Psoas muscle (tissue), 8 donors: ENCODE data around the gene LINGO1. TPM values are rescaled to one million over a fixed set of nuclear protein-coding genes. Genes with fewer than 3 reads are reported as not detected.

ENCODE experiments used
- ATAC-seq, 4 donors: fragments of 200-7000 bp; cut with Tn5 transposase; one replicate each; pipeline ENCODE4 v1.9.1; 2020; ENCODE audit warnings: moderate library complexity in 3 of 4, mild to moderate bottlenecking in 2 of 4
- DNase-seq, 2 donors: peaks; one replicate each; pipeline ENCODE4 v3.0.0-alpha.2; 2020
- H3K27ac ChIP-seq: fragments of 200-600 bp; one replicate; pipeline ENCODE4 v1.8.0; 2022
- H3K27me3 ChIP-seq, 3 donors: fragments of 200-600 bp in 1 of 3; one replicate each; pipeline versions ENCODE4 v1.6.1 to v1.8.0; 2013 to 2022; ENCODE audit warnings: low read length in 2 of 3, mild to moderate bottlenecking in 2 of 3, moderate library complexity in 1 of 3; ENCODE audit not compliant: insufficient read depth in 3 of 3
- H3K36me3 ChIP-seq, 2 donors: fragments of 200-600 bp in 1 of 2; one replicate each; pipeline versions ENCODE4 v1.6.1 to v1.8.0; 2013 to 2022; ENCODE audit warnings: low read depth in 1 of 2, mild to moderate bottlenecking in 1 of 2, moderate library complexity in 1 of 2; ENCODE audit not compliant: insufficient read depth in 1 of 2
- H3K4me1 ChIP-seq: fragments of 200-600 bp; one replicate; pipeline ENCODE4 v1.8.0; 2022
- H3K4me3 ChIP-seq: fragments of 200-600 bp; one replicate; pipeline ENCODE4 v1.8.0; 2022; ENCODE audit warnings: mild to moderate bottlenecking
- H3K9me3 ChIP-seq: fragments of 200-600 bp; one replicate; pipeline ENCODE4 v1.8.0; 2022
- CTCF ChIP-seq: fragments of 200-600 bp; IDR thresholded peaks from one replicate; pipeline ENCODE4 v1.8.0; 2022; ENCODE audit warnings: antibody characterized with exemption
- WGBS, 3 donors: extraction: QIAGEN DNeasy Blood & Tissue Kit; methylation state at CpG; one replicate each; pipeline versions ENCODE4 v1.1.6 to v1.1.7; 2013; 5-methylcytosine and 5-hydroxymethylcytosine counted together
- intact Hi-C, 2 donors: fragments of 100-400 bp; cut with DNase I; formaldehyde crosslinking; loops; one replicate each; pipeline versions ENCODE4 v1.11.0 to v1.14.2; 2022
- polyA plus RNA-seq, 3 donors: library from polyadenylated mRNA; stranded (reverse); fragments of 200-250 nt; gene quantifications; one replicate each; pipeline ENCODE4 v1.2.3, GENCODE V29; 2013
- total RNA-seq, 4 donors: library from RNA; stranded (reverse); fragmentation: NEBNext Ultra II Directional in 2 of 4; extraction: Animal tissue kit (Norgen Biotek cat#: 25700) in 2 of 4; gene quantifications; one replicate each; pipeline versions ENCODE4 v1.2.1 to v1.2.4, GENCODE V29; 2021 to 2023
- donor health status: healthy with polysubstance abuse.
- donor health status: DM: no; HTN: no; CAD: no; lungs with moderate emphysema.
- donor health status: Bipolar disorder and iron deficiency.
- donor health status: healthy.
- donor health status: DM: yes; HTN: yes; CAD: no.
- donor health status: DM: no; HTN: no; CAD: no.
- donor health status: DM: no; HTN: no; CAD: no.
- donor health status: DM: yes; HTN: yes; CAD: no.

LINGO1 gene
- total and polyA plus RNA-seq, 7 donors = 0.25 to 0.62 (median 0.43) TPM

- ATAC-seq (peak in 1 of 4 donors; percentile 29), DNase-seq (no peak)
- peak overlapping the region; percentile 25 for H3K4me3 ChIP-seq
- H3K27me3 ChIP-seq = no peaks in the 10 kb centered on the region
- no peak overlapping the region for H3K27ac ChIP-seq
- no peaks in the 10 kb centered on the region for H3K36me3 ChIP-seq
- TF ChIP-seq CTCF = no peak
- 62 to 71% (median 69%) methylated on average over 24 of the region's 24 CpGs for WGBS, 3 donors
- intact Hi-C loops = no loop called here
- no peaks in the 10 kb centered on the region for H3K4me1 ChIP-seq
- no peaks in the 10 kb centered on the region for H3K9me3 ChIP-seq
Measured at GRCh38 chr15:77568973-77569728, 63.6 kb downstream of the LINGO1 start.

GRCh38 chr15:77568014-77568972, 64.4 kb downstream of the LINGO1 start:
- WGBS, 3 donors = 92 to 96% (median 93%) methylated on average over 14 of the region's 14 CpGs
- intact Hi-C loops = no loop called here
- Histone ChIP-seq H3K36me3 (no peaks in the 10 kb centered on the region), H3K4me1 (no peaks in the 10 kb centered on the region), H3K27ac (no peak overlapping the region), H3K9me3 (no peaks in the 10 kb centered on the region), H3K27me3 (no peaks in the 10 kb centered on the region), H3K4me3 (no peak overlapping the region)
- no peak for TF ChIP-seq CTCF
- DNase-seq = no peak
- ATAC-seq = no peak

DNA sequence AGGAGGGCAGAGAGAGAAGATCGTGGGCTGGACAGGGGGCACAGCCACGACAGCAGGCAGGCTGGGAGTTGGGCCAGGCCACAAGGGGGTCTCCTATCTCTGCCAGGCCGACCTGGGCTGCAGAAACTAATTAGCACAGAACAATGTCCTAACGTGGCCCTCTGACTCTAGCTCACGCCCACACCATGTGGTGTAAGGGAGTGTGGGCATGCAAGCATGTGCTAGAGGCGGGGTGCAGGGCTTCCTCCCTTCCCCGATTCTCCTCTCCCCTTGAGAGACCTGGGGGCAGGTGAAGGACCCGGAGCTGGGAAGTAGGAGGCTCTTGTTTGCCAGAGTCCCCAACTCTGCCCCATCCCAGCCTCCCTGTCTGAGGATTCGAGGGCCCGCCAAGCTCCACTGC, 65.5 kb downstream of the LINGO1 start:
- Histone ChIP-seq H3K4me3 (no peak overlapping the region), H3K27me3 (no peaks in the 10 kb centered on the region), H3K9me3 (no peaks in the 10 kb centered on the region), H3K36me3 (no peaks in the 10 kb centered on the region), H3K4me1 (no peaks in the 10 kb centered on the region), H3K27ac (no peak overlapping the region)
- DNase-seq (no peak), ATAC-seq (no peak)
- WGBS, 3 donors = 91 to 92% (median 91%) methylated on average over 10 of the region's 10 CpGs
- no peak for TF ChIP-seq CTCF
- intact Hi-C loops = no loop called here

GRCh38 chr15:77566092-77566491, 66.6 kb downstream of the LINGO1 start:
- H3K27me3 ChIP-seq = peaks cover 0 to 2% (median 0%) of the 10 kb centered on the region in 3 donors
- no peak for TF ChIP-seq CTCF
- 87 to 97% (median 92%) methylated on average over 4 of the region's 4 CpGs for WGBS, 3 donors
- H3K36me3 ChIP-seq = no peaks in the 10 kb centered on the region
- no peak overlapping the region for H3K27ac ChIP-seq
- DNase-seq (no peak), ATAC-seq (no peak)
- intact Hi-C loops = no loop called here
- no peaks in the 10 kb centered on the region for H3K9me3 ChIP-seq
- no peaks in the 10 kb centered on the region for H3K4me1 ChIP-seq
- H3K4me3 ChIP-seq = no peak overlapping the region
